ENCODE measurements around the gene XYLT1.

XYLT1 gene

GRCh38 chr16:17493012-17493411 lies 22.3 kb upstream of the XYLT1 start:
- no peak overlapping the region for H3K4me3 ChIP-seq (ENCODE audit: low read length, poor library complexity, severe bottlenecking)
- no peaks in the 10 kb centered on the region for H3K9me2 ChIP-seq (replicated peaks; ENCODE audit: low read depth, low read length)
- no peaks in the 10 kb centered on the region for H3K4me1 ChIP-seq (ENCODE audit: insufficient read depth, low read length, poor library complexity, severe bottlenecking)
- H2AFZ ChIP-seq (ENCODE audit: low read length): no peak overlapping the region
- no peaks in the 10 kb centered on the region for H3K27me3 ChIP-seq (ENCODE audit: insufficient read depth, low read length, poor library complexity, severe bottlenecking)
- no peaks in the 10 kb centered on the region for H4K20me1 ChIP-seq (ENCODE audit: insufficient read depth, low read length, poor library complexity, severe bottlenecking)
- H3K4me2 ChIP-seq (ENCODE audit: low read depth, low read length, poor library complexity, severe bottlenecking): no peak overlapping the region
- TF ChIP-seq EZH2phosphoT487 (IDR thresholded peaks at IDR 0.05; ENCODE audit: borderline replicate concordance) (no peak), CTCF (conservative IDR thresholded peaks at IDR 0.05; ENCODE audit: low read length) (no peak)
- H3F3A ChIP-seq (ENCODE audit: low read depth): no peaks in the 10 kb centered on the region
- no peaks in the 10 kb centered on the region for H3K9me3 ChIP-seq (ENCODE audit: insufficient read depth, low read depth, low read length)
- H3K9ac ChIP-seq (ENCODE audit: low read depth, low read length, poor library complexity, severe bottlenecking): no peak overlapping the region
- H3K36me3 ChIP-seq (ENCODE audit: insufficient read depth, low read length): no peaks in the 10 kb centered on the region
- no peaks in the 10 kb centered on the region for H3K79me2 ChIP-seq (ENCODE audit: insufficient read depth, low read length)

- H4K20me1 ChIP-seq (ENCODE audit: insufficient read depth, low read length, poor library complexity, severe bottlenecking): no peaks in the 10 kb centered on the region
- TF ChIP-seq EZH2phosphoT487 (IDR thresholded peaks at IDR 0.05; ENCODE audit: borderline replicate concordance) (no peak), CTCF (conservative IDR thresholded peaks at IDR 0.05; ENCODE audit: low read length) (no peak)
- no peaks in the 10 kb centered on the region for H3F3A ChIP-seq (ENCODE audit: low read depth)
- no peak overlapping the region for H3K4me3 ChIP-seq (ENCODE audit: low read length, poor library complexity, severe bottlenecking)
- no peak overlapping the region for H3K4me2 ChIP-seq (ENCODE audit: low read depth, low read length, poor library complexity, severe bottlenecking)
- no peaks in the 10 kb centered on the region for H3K9me2 ChIP-seq (replicated peaks; ENCODE audit: low read depth, low read length)
- no peaks in the 10 kb centered on the region for H3K27me3 ChIP-seq (ENCODE audit: insufficient read depth, low read length, poor library complexity, severe bottlenecking)
- no peaks in the 10 kb centered on the region for H3K79me2 ChIP-seq (ENCODE audit: insufficient read depth, low read length)
- no peak overlapping the region for H2AFZ ChIP-seq (ENCODE audit: low read length)
- H3K9ac ChIP-seq (ENCODE audit: low read depth, low read length, poor library complexity, severe bottlenecking): no peak overlapping the region
- H3K4me1 ChIP-seq (ENCODE audit: insufficient read depth, low read length, poor library complexity, severe bottlenecking): no peaks in the 10 kb centered on the region
- no peaks in the 10 kb centered on the region for H3K9me3 ChIP-seq (ENCODE audit: insufficient read depth, low read depth, low read length)
- H3K36me3 ChIP-seq (ENCODE audit: insufficient read depth, low read length): no peaks in the 10 kb centered on the region
Observed at GRCh38 chr16:17491140-17491662, 20.4 kb upstream of the XYLT1 start.

- H3K9me2 ChIP-seq (replicated peaks; ENCODE audit: low read depth, low read length): no peaks in the 10 kb centered on the region
- no peaks in the 10 kb centered on the region for H3K79me2 ChIP-seq (ENCODE audit: insufficient read depth, low read length)
- H3K4me2 ChIP-seq (ENCODE audit: low read depth, low read length, poor library complexity, severe bottlenecking): no peak overlapping the region
- H3K9ac ChIP-seq (ENCODE audit: low read depth, low read length, poor library complexity, severe bottlenecking): no peak overlapping the region
- no peaks in the 10 kb centered on the region for H3F3A ChIP-seq (ENCODE audit: low read depth)
- no peak overlapping the region for H3K4me3 ChIP-seq (ENCODE audit: low read length, poor library complexity, severe bottlenecking)
- no peak for TF ChIP-seq CTCF (conservative IDR thresholded peaks at IDR 0.05; ENCODE audit: low read length)
- TF ChIP-seq EZH2phosphoT487 (IDR thresholded peaks at IDR 0.05; ENCODE audit: borderline replicate concordance): no peak
- H3K9me3 ChIP-seq (ENCODE audit: insufficient read depth, low read depth, low read length): no peaks in the 10 kb centered on the region
- H2AFZ ChIP-seq (ENCODE audit: low read length): no peak overlapping the region
- H3K4me1 ChIP-seq (ENCODE audit: insufficient read depth, low read length, poor library complexity, severe bottlenecking): no peaks in the 10 kb centered on the region
- no peaks in the 10 kb centered on the region for H3K36me3 ChIP-seq (ENCODE audit: insufficient read depth, low read length)
- no peaks in the 10 kb centered on the region for H4K20me1 ChIP-seq (ENCODE audit: insufficient read depth, low read length, poor library complexity, severe bottlenecking)
- no peaks in the 10 kb centered on the region for H3K27me3 ChIP-seq (ENCODE audit: insufficient read depth, low read length, poor library complexity, severe bottlenecking)
Observed at GRCh38 chr16:17488506-17488905, 17.7 kb upstream of the XYLT1 start.

Data from Loucy (cell line).